Non-pigmented ciliary epithelial cell (primary cell): ENCODE data around the gene ZYX.

Experiments used
- DNase-seq: peaks from one replicate; pipeline ENCODE4 v3.0.0-alpha.2; 2010; ENCODE audit warnings: low read depth

The ZYX gene

GRCh38 chr7:143380646-143381426, at the start of gene ZYX:
TSS of gene ZYX (plus strand) at chr7:143381345. CDS start at chr7:143381572, 227 bp downstream.
- DNase-seq = peak; percentile 79

- DNase-seq = no peak
These were observed 46.9 kb upstream of the ZYX start for GRCh38 chr7:143334244-143334643.

GRCh38 chr7:143337216-143337615, 43.9 kb upstream of the ZYX start:
- no peak for DNase-seq

GRCh38 chr7:143341842-143342241, 39.3 kb upstream of the ZYX start:
- DNase-seq = no peak

GRCh38 chr7:143343596-143343995, 37.5 kb upstream of the ZYX start:
- DNase-seq = no peak

- DNase-seq = no peak
These were observed 35.7 kb upstream of the ZYX start for GRCh38 chr7:143345428-143345900.

GRCh38 chr7:143346018-143346417, 35.1 kb upstream of the ZYX start:
- no peak for DNase-seq

GRCh38 chr7:143347950-143348349, 33.2 kb upstream of the ZYX start:
- DNase-seq = no peak

GRCh38 chr7:143351060-143351459, 30.1 kb upstream of the ZYX start:
- no peak for DNase-seq

GRCh38 chr7:143351574-143351973, 29.6 kb upstream of the ZYX start:
- no peak for DNase-seq

GRCh38 chr7:143352531-143353002, 28.6 kb upstream of the ZYX start:
- no peak for DNase-seq

GRCh38 chr7:143354376-143354775, 26.8 kb upstream of the ZYX start:
- DNase-seq = no peak

GRCh38 chr7:143354965-143355364, 26.2 kb upstream of the ZYX start:
- no peak for DNase-seq

GRCh38 chr7:143355450-143356385, 25.4 kb upstream of the ZYX start:
- no peak for DNase-seq

- no peak for DNase-seq
These were observed 24.6 kb upstream of the ZYX start for GRCh38 chr7:143356414-143357050.

- DNase-seq = no peak
These were observed 22.5 kb upstream of the ZYX start for GRCh38 chr7:143358626-143359025.

- DNase-seq = no peak
These were observed 21.3 kb upstream of the ZYX start for GRCh38 chr7:143359771-143360353.

- no peak for DNase-seq
These were observed 20.2 kb upstream of the ZYX start for GRCh38 chr7:143360788-143361551.

- DNase-seq = no peak
These were observed 19.5 kb upstream of the ZYX start for GRCh38 chr7:143361552-143362130.

GRCh38 chr7:143362131-143363015, 18.8 kb upstream of the ZYX start, which contains the start of gene FAM131B:
TSS of gene FAM131B (minus strand) at chr7:143362713. CDS start at chr7:143362603, 110 bp downstream.
- DNase-seq = no peak
